AG04449 (cell line): ENCODE results near the gene DUS1L.

ENCODE experiments used
- CTCF ChIA-PET: fragments of 350-600 bp; formaldehyde crosslinking; extraction: SDS; loops from one replicate; lab custom pipeline; 2021; ENCODE audit warnings: antibody characterized with exemption; lab: Yijun Ruan, JAX
- POLR2A ChIA-PET: fragments of 400-600, 350-600 bp; formaldehyde crosslinking; extraction: SDS; loops from one replicate; lab custom pipeline; 2020; ENCODE audit warnings: antibody characterized with exemption, inconsistent platforms; lab: Yijun Ruan, JAX
- DNase-seq: peaks from one replicate; pipeline ENCODE4 v3.0.0-alpha.2; 2010; ENCODE audit warnings: low read depth, low spot score
- H3K4me3 ChIP-seq: 2 replicates; pipeline ENCODE4 v1.5.1; 2011; ENCODE audit warnings: low read depth, mild to moderate bottlenecking, control low read depth, low read length
- CTCF ChIP-seq: IDR thresholded peaks from one replicate; pipeline ENCODE4 v1.5.1; 2011; ENCODE audit warnings: mild to moderate bottlenecking, moderate library complexity, low read length, control low read depth, inconsistent platforms; ENCODE audit not compliant: insufficient read depth; ENCODE audit errors: missing control alignments

The DUS1L gene

GRCh38 chr17:82016875-82017459 lies 48.6 kb downstream of the DUS1L start:
- ChIA-PET CTCF (interaction anchor here (1.4 to 10.7 kb wide), 4 partner anchors 13 to 62 kb away, joined by 4 to 290 read pairs (median 36); partner anchors contain the start of gene NOTUM), POLR2A (no interaction called here)
- TF ChIP-seq CTCF, result no peak
- no peak overlapping the region for H3K4me3 ChIP-seq
- no peak for DNase-seq

- DNase-seq, result no peak
- H3K4me3 ChIP-seq, result no peak overlapping the region
- ChIA-PET POLR2A (no interaction called here), CTCF (interaction anchor here (1.1 to 10.7 kb wide), 4 partner anchors 14 to 79 kb away, joined by 4 to 290 read pairs (median 5); partner anchors contain the start of genes NOTUM and PYCR1)
- no peak for TF ChIP-seq CTCF
Measured at GRCh38 chr17:82016061-82016874, 49.3 kb downstream of the DUS1L start.

GRCh38 chr17:82015311-82015971 lies 50.2 kb downstream of the DUS1L start:
- H3K4me3 ChIP-seq, result no peak overlapping the region
- ChIA-PET POLR2A (no interaction called here), CTCF (interaction anchor here (1.1 to 10.7 kb wide), 3 partner anchors 53 to 78 kb away, joined by 4 to 290 read pairs (median 4); partner anchors contain the start of genes NOTUM and PYCR1)
- no peak for TF ChIP-seq CTCF
- no peak for DNase-seq

- DNase-seq, result no peak
- H3K4me3 ChIP-seq, result no peak overlapping the region
- ChIA-PET POLR2A (no interaction called here), CTCF (interaction anchor here (1.0 to 10.7 kb wide), 3 partner anchors 15 to 53 kb away, joined by 3 to 290 read pairs (median 8); partner anchors contain the start of gene NOTUM)
- no peak for TF ChIP-seq CTCF
Measured at GRCh38 chr17:82014971-82015310, 50.7 kb downstream of the DUS1L start.

- H3K4me3 ChIP-seq, result no peak overlapping the region
- TF ChIP-seq CTCF, result no peak
- no peak for DNase-seq
- ChIA-PET CTCF (interaction anchor here (1.0 to 10.7 kb wide), 3 partner anchors 16 to 52 kb away, joined by 3 to 290 read pairs (median 8); partner anchors contain the start of gene NOTUM), POLR2A (no interaction called here)
Measured at GRCh38 chr17:82014432-82014831, 51.2 kb downstream of the DUS1L start.
